ENCODE results near the gene NRG3.
"Not testable (repeated sequence)": the region's sequence is repeated elsewhere in the genome, so short reads cannot be mapped to it uniquely, and the experiment has no call there.

GRCh38 chr10:82349590-82349989, 474.6 kb downstream of the NRG3 start:
- TF ChIP-seq CTCF (IDR thresholded peaks at IDR 0.05); POLR2AphosphoS5 (IDR thresholded peaks at IDR 0.05; ENCODE audit: low read depth, low read length); SIN3A (IDR thresholded peaks at IDR 0.05; ENCODE audit: borderline replicate concordance, insufficient read depth, low read depth, low read length); TCF7L2 (IDR thresholded peaks at IDR 0.05; ENCODE audit: low read depth, low read length); REST (IDR thresholded peaks at IDR 0.05; ENCODE audit: insufficient read depth in 1 of 2, low read depth in 2 of 2, low read length in 1 of 2): not testable (repeated sequence)

Measured in Panc1 (cell line).